IMR-90 (cell line): Measurements from ENCODE around the gene OTUD7B. TPM values are rescaled to one million over a fixed set of nuclear protein-coding genes. Genes with fewer than 3 reads are reported as not detected.

Experiments
- ATAC-seq: fragments of 200-7000 bp; cut with Tn5 transposase; 2 replicates; pipeline ENCODE4 v1.9.1; 2020; ENCODE audit warnings: low read depth, mild to moderate bottlenecking, moderate library complexity
- BruUV-seq: library from RNA; stranded (reverse); fragments of 400-500 nt; replicated peaks from 2 replicates; lab custom pipeline; 2021; lab: Mats Ljungman, UMichigan
- CTCF ChIA-PET: fragments of 300-600 bp; formaldehyde crosslinking; extraction: SDS; loops from one replicate; lab custom pipeline; 2021; ENCODE audit warnings: antibody characterized with exemption; lab: Yijun Ruan, JAX
- POLR2A ChIA-PET: fragments of 300-600 bp; sonication (Branson Sonifier 250); formaldehyde crosslinking; loops from one replicate; lab custom pipeline; 2022; ENCODE audit warnings: antibody characterized with exemption; ENCODE audit not compliant: unreplicated experiment; lab: Charles Lee
- DNase-seq: peaks from one replicate; pipeline ENCODE4 v3.0.0; 2013
- H2AFZ ChIP-seq: replicated peaks from 2 replicates; pipeline ENCODE3; 2013; ENCODE audit warnings: low read length, mild to moderate bottlenecking; ENCODE audit not compliant: poor library complexity
- H2AK5ac ChIP-seq: 2 replicates; pipeline ENCODE4 v1.6.1; 2013; ENCODE audit warnings: low read depth, low read length, inconsistent platforms
- H2AK9ac ChIP-seq: replicated peaks from 2 replicates; pipeline ENCODE3; 2013; ENCODE audit warnings: mild to moderate bottlenecking, low read depth, low read length, moderate library complexity; ENCODE audit not compliant: poor library complexity
- H2BK120ac ChIP-seq: 2 replicates; pipeline ENCODE4 v1.6.1; 2013; ENCODE audit warnings: low read depth, low read length, inconsistent platforms
- H2BK15ac ChIP-seq: 3 replicates; pipeline ENCODE4 v1.6.1; 2013; ENCODE audit warnings: low read depth, low read length, inconsistent platforms
- H2BK20ac ChIP-seq: 2 replicates; pipeline ENCODE4 v1.6.1; 2013; ENCODE audit warnings: low read depth, mild to moderate bottlenecking, inconsistent platforms, low read length, moderate library complexity
- H2BK5ac ChIP-seq: 2 replicates; pipeline ENCODE4 v1.6.1; 2013; ENCODE audit warnings: mild to moderate bottlenecking, low read depth, low read length, inconsistent platforms; ENCODE audit not compliant: poor library complexity, severe bottlenecking
- H3K14ac ChIP-seq: replicated peaks from 2 replicates; pipeline ENCODE4 v1.6.1; 2013; ENCODE audit warnings: low read depth, low read length, inconsistent platforms
- H3K18ac ChIP-seq: 2 replicates; pipeline ENCODE4 v1.6.1; 2013; ENCODE audit warnings: low read depth, low read length, control low read depth
- H3K23ac ChIP-seq: 2 replicates; pipeline ENCODE4 v1.6.1; 2013; ENCODE audit warnings: low read depth, low read length, inconsistent platforms
- H3K27ac ChIP-seq: 2 replicates; pipeline ENCODE4 v1.5.1; 2013; ENCODE audit warnings: mild to moderate bottlenecking, control low read depth, low read length; ENCODE audit not compliant: insufficient read depth
- H3K27me3 ChIP-seq: 2 replicates; pipeline ENCODE4 v1.6.1; 2013; ENCODE audit warnings: low read length; ENCODE audit not compliant: control insufficient read depth, insufficient read depth
- H3K36me3 ChIP-seq: 2 replicates; pipeline ENCODE4 v1.6.1; 2013; ENCODE audit warnings: low read length, mixed read lengths; ENCODE audit not compliant: control insufficient read depth, insufficient read depth
- H3K4ac ChIP-seq: 2 replicates; pipeline ENCODE4 v1.6.1; 2013; ENCODE audit warnings: low read depth, low read length, inconsistent platforms
- H3K4me1 ChIP-seq: 2 replicates; pipeline ENCODE4 v1.6.1; 2013; ENCODE audit warnings: low read length, mixed read lengths; ENCODE audit not compliant: control insufficient read depth, insufficient read depth
- H3K4me2 ChIP-seq: 2 replicates; pipeline ENCODE4 v1.6.1; 2013; ENCODE audit warnings: low read depth, mild to moderate bottlenecking, control low read depth, low read length, moderate library complexity
- H3K4me3 ChIP-seq: 2 replicates; pipeline ENCODE4 v1.5.1; 2013; ENCODE audit warnings: low read depth, mild to moderate bottlenecking, control low read depth, low read length, moderate library complexity; ENCODE audit not compliant: insufficient read depth
- H3K56ac ChIP-seq: 2 replicates; pipeline ENCODE4 v1.6.1; 2013; ENCODE audit warnings: low read length, inconsistent platforms; ENCODE audit not compliant: insufficient read depth; ENCODE audit errors: extremely low read depth
- H3K79me1 ChIP-seq, 2 experiments: 2 replicates each; pipeline ENCODE4 v1.6.1; 2013; ENCODE audit warnings: low read length in 2 of 2, inconsistent platforms in 1 of 2, low read depth in 1 of 2
- H3K9ac ChIP-seq: 2 replicates; pipeline ENCODE4 v1.6.1; 2013; ENCODE audit warnings: low read depth, low read length, control low read depth
- H3K9me1 ChIP-seq: 2 replicates; pipeline ENCODE4 v1.6.1; 2013; ENCODE audit warnings: low read length, inconsistent platforms; ENCODE audit not compliant: insufficient read depth
- H3K9me3 ChIP-seq: 2 replicates; pipeline ENCODE4 v1.6.1; 2013; ENCODE audit warnings: low read length; ENCODE audit not compliant: control insufficient read depth, insufficient read depth
- H4K20me1 ChIP-seq: 2 replicates; pipeline ENCODE4 v1.6.1; 2013; ENCODE audit warnings: low read length, inconsistent platforms; ENCODE audit not compliant: insufficient read depth
- H4K5ac ChIP-seq: 2 replicates; pipeline ENCODE4 v1.6.1; 2013; ENCODE audit warnings: mild to moderate bottlenecking, low read depth, low read length, control low read depth
- H4K8ac ChIP-seq, 2 experiments: 2 replicates each; pipeline ENCODE4 v1.6.1; 2013; ENCODE audit warnings: low read depth in 2 of 2, low read length in 2 of 2, control low read depth in 1 of 2, inconsistent platforms in 1 of 2
- H4K91ac ChIP-seq: 2 replicates; pipeline ENCODE4 v1.6.1; 2013; ENCODE audit warnings: low read depth, low read length, inconsistent platforms; ENCODE audit not compliant: insufficient read depth
- MAZ ChIP-seq: IDR thresholded peaks from 2 replicates; pipeline ENCODE4 v1.6.1; 2012; ENCODE audit warnings: low read depth, mild to moderate bottlenecking, low read length, improper control_type of control experiment, moderate library complexity, borderline replicate concordance
- POLR2A ChIP-seq: IDR thresholded peaks from 2 replicates; pipeline ENCODE4 v1.6.1; 2012; ENCODE audit warnings: mild to moderate bottlenecking, low read depth, low read length
- RAD21 ChIP-seq: IDR thresholded peaks from 2 replicates; pipeline ENCODE4 v1.6.1; 2012; ENCODE audit warnings: low read length, improper control_type of control experiment
- RCOR1 ChIP-seq: IDR thresholded peaks from 2 replicates; pipeline ENCODE4 v1.6.1; 2012; ENCODE audit warnings: mild to moderate bottlenecking, low read length, improper control_type of control experiment; ENCODE audit not compliant: insufficient replicate concordance
- USF2 ChIP-seq: fragments of 150-350 bp; IDR thresholded peaks from 2 replicates; pipeline ENCODE4 v1.6.1; 2017; ENCODE audit warnings: mild to moderate bottlenecking, antibody characterized with exemption, low read length, low read depth
- WGBS, 2 experiments: methylation state at CpG; one replicate each; pipeline versions ENCODE4 v1.1.5 to v1.1.7; 2013; ENCODE audit warnings: missing lambda C conversion rate in 2 of 2; ENCODE audit not compliant: insufficient read length in 1 of 2; ENCODE audit errors: extremely low coverage in 2 of 2; 5-methylcytosine and 5-hydroxymethylcytosine counted together
- dilution Hi-C: fragments of 300-500 bp; cut with HindIII; formaldehyde crosslinking; loops from one replicate; pipeline ENCODE4 v1.14.3; 2018; ENCODE audit warnings: low sequenced_read_pairs; ENCODE audit not compliant: unreplicated experiment
- in situ Hi-C: fragments of 300-500 bp; cut with MboI; formaldehyde crosslinking; loops from 3 replicates; pipeline ENCODE4 v1.14.3; 2019; ENCODE audit warnings: low sequenced_read_pairs, inconsistent platforms, mixed read lengths
- intact Hi-C: fragments of 100-400 bp; cut with micrococcal nuclease; formaldehyde crosslinking; loops from 2 replicates; pipeline ENCODE4 v1.10.0; 2022
- polyA plus RNA-seq, 3 experiments: library from polyadenylated mRNA; depleted of rRNA; stranded (reverse); fragments of >200 nt; gene quantifications; 2 replicates each; pipeline ENCODE4 v1.2.3, GENCODE V29; 2012; ENCODE audit warnings: low replicate concordance in 1 of 3
- total RNA-seq: library from RNA; depleted of rRNA; stranded (reverse); fragments of >200 nt; gene quantifications from 2 replicates; pipeline ENCODE4 v1.2.3, GENCODE V29; 2012

Gene OTUD7B
- total and polyA plus RNA-seq, 2 of the 4 experiments (the other 2 are of a cell fraction) = 7.5 to 18.6 TPM

GRCh38 chr1:149967041-149967440 is 43.5 kb downstream of the OTUD7B start:
- Histone ChIP-seq H2AK5ac (peak overlapping the region; percentile 13; the same call in 1 of the 2 replicates), H4K5ac (no peak overlapping the region), H3K9me3 (no peaks in the 10 kb centered on the region), H2AFZ (no peak overlapping the region), H3K9me1 (peaks cover 7% of the 10 kb centered on the region), H2BK120ac (no peak overlapping the region; the same call in 1 of the 2 replicates), H3K4me2 (no peak overlapping the region), H3K79me1 (peaks cover 13 to 40% of the 10 kb centered on the region in 2 experiments; a peak in 3 of 4 replicates), H3K36me3 (peaks cover 32% of the 10 kb centered on the region), H2BK20ac (no peak overlapping the region), H3K4me1 (peaks cover 5% of the 10 kb centered on the region), H4K20me1 (no peaks in the 10 kb centered on the region; the same call in 1 of the 2 replicates), H2AK9ac (no peak overlapping the region), H3K27ac (no peak overlapping the region), H4K8ac (no peak overlapping the region), H3K27me3 (no peaks in the 10 kb centered on the region), H3K4me3 (no peak overlapping the region), H4K91ac (no peak overlapping the region), H3K18ac (no peak overlapping the region), H3K4ac (no peak overlapping the region; the same call in 1 of the 2 replicates), H3K14ac (no peak overlapping the region), H3K23ac (no peak overlapping the region), H3K9ac (no peak overlapping the region), H3K56ac (no peak overlapping the region), H2BK5ac (peak overlapping the region; percentile 21), H2BK15ac (no peak overlapping the region)
- in situ Hi-C loops (no loop called here), dilution Hi-C loops (no loop called here), intact Hi-C loops (no loop called here)
- CTCF ChIA-PET = interaction anchor here (1.4 kb wide), 1 partner anchor 202 kb away, joined by 4 read pairs; no protein-coding TSS in a partner anchor
- TF ChIP-seq MAZ = no peak
- TF ChIP-seq RAD21 = peak; percentile 3; the same call in 1 of the 2 replicates
- no peak for TF ChIP-seq POLR2A
- no peak for TF ChIP-seq RCOR1
- TF ChIP-seq USF2 = no peak
- ATAC-seq (no peak), DNase-seq (no peak)
- no TSS peak for BruUV-seq
- WGBS, 2 experiments = no CpG with 5 or more reads among the region's 3 CpGs
- POLR2A ChIA-PET = no interaction called here
